T-cell (primary cell): ENCODE results near the gene RGPD6. TPM values are rescaled to one million over a fixed set of nuclear protein-coding genes. Genes with fewer than 3 reads are reported as not detected.
"Not testable (repeated sequence)": the region's sequence is repeated elsewhere in the genome, so short reads cannot be mapped to it uniquely, and the experiment has no call there.

Experiments
- ATAC-seq, 4 experiments: fragments of 200-7000 bp in 3 of 4; fragments of 150-1000 bp in 1 of 4; cut with Tn5 transposase; replicated peaks in 1 of 4; 1 replicate in 3 of 4; 2 replicates in 1 of 4; pipeline ENCODE4 v1.10.0; 2021; ENCODE audit warnings: moderate library complexity in 3 of 4, mild to moderate bottlenecking in 2 of 4, moderate number of reproducible peaks in 1 of 4
- CTCF ChIA-PET, 2 donors: fragments of 300-600 bp; sonication (Branson Sonifier 250); formaldehyde crosslinking; loops; one replicate each; lab custom pipeline; 2022; ENCODE audit warnings: antibody characterized with exemption in 2 of 2; lab: Charles Lee
- POLR2A ChIA-PET, 2 donors: fragments of 300-600 bp; sonication (Branson Sonifier 250); formaldehyde crosslinking; loops; one replicate each; lab custom pipeline; 2022; ENCODE audit warnings: antibody characterized with exemption in 2 of 2; lab: Charles Lee
- DNase-seq, 35 experiments: peaks; one replicate each; pipeline versions ENCODE4 v3.0.0 to v3.0.0-alpha.2; 2013 to 2023
- H3K27ac ChIP-seq: one replicate; pipeline ENCODE4 v1.5.1; 2013; ENCODE audit warnings: low read length
- H3K27me3 ChIP-seq, 2 experiments: replicated peaks in 1 of 2; 1 replicate in 1 of 2; 2 replicates in 1 of 2; pipeline versions ENCODE4 v1.6.1 to v1.7.0; 2013; ENCODE audit warnings: low read length in 1 of 2, mixed read lengths in 1 of 2; ENCODE audit not compliant: control insufficient read depth in 2 of 2, insufficient read depth in 2 of 2; ENCODE audit errors: extremely low read depth in 1 of 2
- H3K36me3 ChIP-seq, 2 donors: 1 replicate in 1 of 2; 2 replicates in 1 of 2; pipeline versions ENCODE4 v1.6.1 to v1.7.0; 2013; ENCODE audit warnings: low read length in 1 of 2; ENCODE audit not compliant: control insufficient read depth in 2 of 2, insufficient read depth in 1 of 2; ENCODE audit errors: extremely low read depth in 1 of 2
- H3K4me1 ChIP-seq, 2 experiments: 1 replicate in 1 of 2; 2 replicates in 1 of 2; pipeline versions ENCODE4 v1.6.1 to v1.7.0; 2013; ENCODE audit warnings: low read length in 2 of 2, mixed read lengths in 1 of 2; ENCODE audit not compliant: insufficient read depth in 2 of 2, control insufficient read depth in 1 of 2; ENCODE audit errors: extremely low read depth in 1 of 2
- H3K4me3 ChIP-seq, 2 donors: 1 replicate in 1 of 2; 2 replicates in 1 of 2; pipeline versions ENCODE4 v1.5.1 to v1.7.0; 2013; ENCODE audit warnings: mild to moderate bottlenecking in 2 of 2, low read length in 1 of 2, moderate library complexity in 1 of 2; ENCODE audit not compliant: control insufficient read depth in 1 of 2; ENCODE audit errors: extremely low read depth in 1 of 2
- H3K9me3 ChIP-seq: 2 replicates; pipeline ENCODE4 v1.7.0; 2013
- H3K27ac Mint-ChIP-seq, 2 donors: one replicate each; pipeline ENCODE4 v1.8.0; 2020 to 2021; ENCODE audit warnings: mild to moderate bottlenecking in 2 of 2, mixed read lengths in 2 of 2
- H3K27me3 Mint-ChIP-seq, 2 donors: one replicate each; pipeline ENCODE4 v1.8.0; 2021 to 2022; ENCODE audit warnings: mixed read lengths in 2 of 2
- H3K36me3 Mint-ChIP-seq: one replicate; pipeline ENCODE4 v1.8.0; 2021; ENCODE audit warnings: mixed read lengths
- H3K4me1 Mint-ChIP-seq, 3 donors: one replicate each; pipeline ENCODE4 v1.8.0; 2020 to 2022; ENCODE audit warnings: mixed read lengths in 3 of 3, mild to moderate bottlenecking in 1 of 3
- H3K4me3 Mint-ChIP-seq, 3 donors: one replicate each; pipeline ENCODE4 v1.8.0; 2020 to 2022; ENCODE audit warnings: mild to moderate bottlenecking in 3 of 3, mixed read lengths in 3 of 3, moderate library complexity in 3 of 3
- H3K9me3 Mint-ChIP-seq, 3 donors: one replicate each; pipeline ENCODE4 v1.8.0; 2020 to 2022; ENCODE audit warnings: mixed read lengths in 3 of 3
- WGBS: methylation state at CpG from one replicate; pipeline ENCODE4 v1.1.5; 2013; ENCODE audit warnings: missing lambda C conversion rate; ENCODE audit not compliant: insufficient coverage; 5-methylcytosine and 5-hydroxymethylcytosine counted together
- total RNA-seq, 35 experiments: library from RNA in 6 of 35; stranded (reverse) in 6 of 35; fragments of 120-200 nt in 1 of 35; gene quantifications; one replicate each; pipeline versions ENCODE4 v1.2.1 to v1.2.4 and lab custom pipeline; 2013 to 2026

Gene RGPD6
- total RNA-seq, 5 donors from 2014 or later (not counting 1 experiment from before 2014, with no cell fraction given) = 7.2 to 140 (median 19.0) TPM

GRCh38 chr2:110482697-110483096, 94.3 kb downstream of the RGPD6 start:
- CTCF ChIA-PET, H3K27ac ChIP-seq: not testable (repeated sequence)

DNA sequence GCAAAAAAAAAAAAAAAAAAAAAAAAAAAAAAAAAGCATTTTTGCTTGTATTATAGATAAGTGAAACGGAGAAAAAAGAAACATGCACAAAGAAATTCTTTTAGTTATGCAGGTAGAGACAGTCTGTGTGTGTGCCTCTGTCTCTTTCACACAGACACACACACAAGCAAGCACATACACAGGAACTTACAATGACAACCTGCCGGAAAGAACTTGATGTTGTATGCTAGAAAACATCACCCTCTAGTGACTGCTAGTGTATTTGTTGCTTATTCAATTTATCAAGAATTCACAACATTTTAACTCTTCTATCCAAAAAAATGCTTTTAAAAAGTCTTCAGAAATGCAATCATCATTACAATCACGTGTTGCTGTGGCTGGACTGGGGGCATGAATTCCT, 95.8 kb downstream of the RGPD6 start:
- H3K27me3 Mint-ChIP-seq, H3K27ac ChIP-seq, H3K4me3 ChIP-seq, POLR2A ChIA-PET, H3K27ac Mint-ChIP-seq, H3K9me3 Mint-ChIP-seq, H3K9me3 ChIP-seq, H3K4me1 Mint-ChIP-seq, H3K36me3 ChIP-seq, H3K36me3 Mint-ChIP-seq, CTCF ChIA-PET, DNase-seq, H3K27me3 ChIP-seq, ATAC-seq, H3K4me1 ChIP-seq, H3K4me3 Mint-ChIP-seq: not testable (repeated sequence)
- WGBS = no CpG with 5 or more reads among the region's 3 CpGs

More at GRCh38 chr2:110482697-110483096, 94.3 kb downstream of the RGPD6 start:
- H3K36me3 ChIP-seq, H3K4me3 Mint-ChIP-seq, H3K36me3 Mint-ChIP-seq, H3K27me3 ChIP-seq, H3K27me3 Mint-ChIP-seq, H3K27ac Mint-ChIP-seq, H3K9me3 Mint-ChIP-seq, H3K4me1 Mint-ChIP-seq, H3K4me1 ChIP-seq, POLR2A ChIA-PET, H3K9me3 ChIP-seq, DNase-seq, H3K4me3 ChIP-seq, ATAC-seq: not testable (repeated sequence)
- no CpG with 5 or more reads among the region's 4 CpGs for WGBS

GRCh38 chr2:110480084-110480483, 96.9 kb downstream of the RGPD6 start:
- H3K36me3 ChIP-seq, H3K27ac ChIP-seq, H3K27me3 Mint-ChIP-seq, H3K27ac Mint-ChIP-seq, H3K36me3 Mint-ChIP-seq, H3K9me3 Mint-ChIP-seq, H3K4me3 ChIP-seq, H3K27me3 ChIP-seq, CTCF ChIA-PET, ATAC-seq, H3K4me1 ChIP-seq, H3K4me1 Mint-ChIP-seq, H3K9me3 ChIP-seq, POLR2A ChIA-PET, H3K4me3 Mint-ChIP-seq, DNase-seq: not testable (repeated sequence)
- WGBS = no CpG with 5 or more reads among the region's 4 CpGs

DNA sequence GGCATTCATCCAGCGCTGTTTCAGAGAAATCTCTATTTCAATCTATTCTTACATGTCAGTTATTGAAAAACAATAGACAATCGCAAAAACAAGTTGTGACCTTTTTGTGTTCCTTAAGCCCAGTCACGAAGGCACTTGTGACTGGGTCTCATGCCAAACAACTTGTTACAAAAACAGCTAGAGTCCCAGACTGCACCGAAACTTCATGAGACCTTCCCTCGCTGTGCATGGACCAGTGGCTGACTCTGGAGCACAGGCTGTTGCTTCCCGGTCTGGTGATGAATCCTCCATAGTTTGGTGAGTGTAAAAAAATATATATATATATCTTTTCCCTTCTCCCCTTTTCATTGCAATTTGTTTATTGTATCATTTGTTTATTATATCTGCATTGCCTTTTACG, 99.7 kb downstream of the RGPD6 start:
- H3K4me3 ChIP-seq, H3K4me1 ChIP-seq, H3K9me3 Mint-ChIP-seq, H3K27me3 ChIP-seq, DNase-seq, H3K27ac ChIP-seq, H3K9me3 ChIP-seq, H3K27me3 Mint-ChIP-seq, POLR2A ChIA-PET, H3K36me3 Mint-ChIP-seq, H3K4me3 Mint-ChIP-seq, H3K27ac Mint-ChIP-seq, H3K4me1 Mint-ChIP-seq, H3K36me3 ChIP-seq, CTCF ChIA-PET, ATAC-seq: not testable (repeated sequence)
- no CpG with 5 or more reads among the region's 7 CpGs for WGBS

GRCh38 chr2:110476952-110477351, 100.1 kb downstream of the RGPD6 start:
- H3K4me3 Mint-ChIP-seq, H3K27me3 Mint-ChIP-seq, H3K27ac ChIP-seq, H3K36me3 ChIP-seq, CTCF ChIA-PET, ATAC-seq, H3K4me1 Mint-ChIP-seq, H3K4me1 ChIP-seq, H3K36me3 Mint-ChIP-seq, DNase-seq, H3K27ac Mint-ChIP-seq, H3K4me3 ChIP-seq, H3K9me3 ChIP-seq, H3K27me3 ChIP-seq, POLR2A ChIA-PET, H3K9me3 Mint-ChIP-seq: not testable (repeated sequence)
- no CpG with 5 or more reads among the region's 6 CpGs for WGBS

DNA sequence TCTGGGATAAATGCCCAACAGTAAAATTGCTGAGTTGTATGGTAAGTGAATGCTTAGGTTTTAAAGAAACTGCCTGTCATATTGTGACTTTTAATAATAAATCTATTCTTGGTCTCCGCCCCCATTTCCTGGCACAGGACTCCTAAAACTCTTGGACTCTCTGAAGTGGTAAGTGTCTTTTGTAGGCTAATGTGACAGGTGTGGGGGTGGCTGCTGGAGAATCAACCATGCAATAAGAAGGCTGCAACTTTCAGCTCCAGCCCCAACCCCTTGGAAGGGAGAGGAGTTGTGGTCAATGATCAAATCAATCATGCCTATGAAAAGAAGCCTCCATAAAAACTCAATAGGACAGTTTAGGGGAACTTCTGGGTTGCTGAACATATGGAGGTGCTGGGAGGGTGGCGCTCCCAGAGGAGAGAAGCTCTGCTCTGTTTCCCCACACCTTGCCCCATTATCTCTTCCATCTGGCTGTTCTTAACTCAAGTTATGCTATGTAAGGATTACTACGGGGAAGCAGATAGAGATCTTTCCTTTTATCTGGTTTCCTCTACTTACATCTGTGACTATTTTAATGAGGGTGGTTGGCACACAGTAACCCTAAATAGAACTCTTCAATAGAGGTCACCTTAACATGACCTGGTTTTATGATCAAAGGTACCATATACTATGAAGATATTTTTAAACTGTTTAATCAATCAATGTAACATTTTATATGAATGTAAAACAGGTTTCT, 101.2 kb downstream of the RGPD6 start:
- H3K27ac ChIP-seq, H3K9me3 Mint-ChIP-seq, H3K27me3 Mint-ChIP-seq, H3K4me3 Mint-ChIP-seq, H3K36me3 Mint-ChIP-seq, H3K9me3 ChIP-seq, H3K27ac Mint-ChIP-seq, DNase-seq, H3K27me3 ChIP-seq, H3K4me3 ChIP-seq, H3K36me3 ChIP-seq, H3K4me1 ChIP-seq, POLR2A ChIA-PET, H3K4me1 Mint-ChIP-seq, CTCF ChIA-PET: not testable (repeated sequence)
- WGBS = no CpG with 5 or more reads among the region's 3 CpGs
- ATAC-seq = peak in 1 of 4 experiments; percentile 69

DNA sequence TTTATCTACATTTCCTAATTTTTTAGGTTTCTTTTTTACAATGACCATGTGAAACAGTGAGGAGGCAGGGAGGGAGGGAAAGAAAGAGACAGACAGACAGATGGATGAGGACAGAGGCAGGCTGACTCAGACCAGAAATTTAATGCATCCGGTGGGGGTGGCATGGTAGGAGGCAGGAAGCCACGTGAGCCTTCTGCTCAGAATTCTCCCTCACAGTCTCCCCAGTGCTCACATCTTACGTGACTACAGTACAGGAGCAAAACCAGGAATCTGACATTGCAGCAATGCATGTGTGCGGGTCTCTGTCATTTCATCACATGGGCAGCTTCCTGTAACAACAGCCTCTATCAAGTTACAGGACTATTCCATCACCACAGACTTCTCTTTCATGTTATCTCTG, 102.1 kb downstream of the RGPD6 start:
- H3K27me3 Mint-ChIP-seq, H3K36me3 Mint-ChIP-seq, POLR2A ChIA-PET, H3K4me1 ChIP-seq, H3K27ac ChIP-seq, H3K4me3 Mint-ChIP-seq, H3K27me3 ChIP-seq, H3K4me3 ChIP-seq, DNase-seq, H3K4me1 Mint-ChIP-seq, H3K36me3 ChIP-seq, CTCF ChIA-PET, H3K27ac Mint-ChIP-seq, H3K9me3 ChIP-seq, H3K9me3 Mint-ChIP-seq: not testable (repeated sequence)
- ATAC-seq = peak; percentile 90 to 99 (median 94)
- WGBS = no CpG with 5 or more reads among the region's 4 CpGs
